Measurements from ENCODE around the gene QRICH2. TPM values are rescaled to one million over a fixed set of nuclear protein-coding genes. Genes with fewer than 3 reads are reported as not detected.

Gene QRICH2
- total and polyA plus RNA-seq, 10 of the 15 experiments (the other 5 are each of a cell fraction or from before 2014, with no cell fraction given): 0.04 to 0.72 (median 0.25) TPM

GRCh38 chr17:76234354-76234679, 73.8 kb downstream of the QRICH2 start:
- Histone ChIP-seq H4K20me1 (ENCODE audit: control insufficient read depth, insufficient read depth) (no peaks in the 10 kb centered on the region), H3K9me3 (replicated peaks; ENCODE audit: control insufficient read depth, insufficient read depth, low read length) (no peaks in the 10 kb centered on the region), H3K9ac (ENCODE audit: control insufficient read depth, insufficient read depth, low read length) (no peak overlapping the region), H3K4me2 (ENCODE audit: control insufficient read depth, insufficient read depth) (peak overlapping the region; percentile 66; the same call in 1 of the 2 replicates), H2AFZ (ENCODE audit: control insufficient read depth, low read depth, low read length) (peak overlapping the region; percentile 2; the same call in 1 of the 2 replicates), H3K27ac (ENCODE audit: control insufficient read depth, insufficient read depth) (no peak overlapping the region; the same call in 1 of the 2 replicates), H3K27me3 (replicated peaks in 1 of 2; ENCODE audit: control insufficient read depth in 2 of 2, insufficient read depth in 2 of 2, low read length in 1 of 2) (no peaks in the 10 kb centered on the region), H3K4me1 (ENCODE audit: control insufficient read depth, insufficient read depth, low read length) (peaks cover 9% of the 10 kb centered on the region), H3K4me3 (no peak overlapping the region), H3K79me2 (ENCODE audit: control insufficient read depth, insufficient read depth, low read length) (no peaks in the 10 kb centered on the region), H3K36me3 (ENCODE audit: control insufficient read depth in 2 of 2, insufficient read depth in 2 of 2, low read length in 1 of 2) (no peaks in the 10 kb centered on the region)
- ChIA-PET SMC1A (ENCODE audit: uncharacterized antibody, unreplicated experiment) (interaction anchor here (0.9 to 3.4 kb wide), 14 partner anchors 10 to 113 kb away, joined by 3 to 13 read pairs (median 4); no protein-coding TSS in a partner anchor), POLR2A (interaction anchor here (1.3 to 2.5 kb wide), 5 partner anchors 12 to 45 kb away, joined by 4 to 20 read pairs (median 5); partner anchors contain the start of gene UBALD2), CTCF (interaction anchor here (0.7 to 1.7 kb wide), 6 partner anchors 12 to 55 kb away, joined by 3 to 7 read pairs (median 4); no protein-coding TSS in a partner anchor), RAD21 (ENCODE audit: unreplicated experiment) (interaction anchor here (0.9 to 2.2 kb wide), 5 partner anchors 12 to 51 kb away, joined by 3 to 19 read pairs (median 8); no protein-coding TSS in a partner anchor)
- in situ Hi-C loops (cut with MboI): no loop called here
- ATAC-seq (peak; percentile 95), DNase-seq (ENCODE audit: low read depth, low spot score) (peak; percentile 51), FAIRE-seq (peak; percentile 78)
- intact Hi-C loops (cut with micrococcal nuclease; ENCODE audit: unreplicated experiment): loop anchor here (5.0 kb wide), 1 partner anchor 33 kb away; the partner anchor contains the start of gene UBALD2
- BruUV-seq (replicated peaks): no TSS peak
- 2% methylated on average over 5 of the region's 5 CpGs for WGBS (ENCODE audit: insufficient coverage, insufficient replicate concordance, low lambda C conversion rate, missing lambda C conversion rate)
- TF ChIP-seq HSF1 (IDR thresholded peaks at IDR 0.05; ENCODE audit: low read depth, low read length): no peak
- TF ChIP-seq FOXK2 (IDR thresholded peaks at IDR 0.05): no peak
- TF ChIP-seq POLR2AphosphoS2 (IDR thresholded peaks at IDR 0.05; ENCODE audit: low read depth, low read length): no peak
- TF ChIP-seq ZNF217 (IDR thresholded peaks at IDR 0.05): no peak
- no peak for TF ChIP-seq WRNIP1 (IDR thresholded peaks at IDR 0.05; ENCODE audit: borderline replicate concordance, low read depth, low read length)
- no peak for TF ChIP-seq TARDBP (IDR thresholded peaks at IDR 0.05; ENCODE audit: borderline replicate concordance)
- no peak for TF ChIP-seq USF2 (IDR thresholded peaks at IDR 0.05; ENCODE audit: borderline replicate concordance, low read depth, low read length)
- no peak for TF ChIP-seq BCL11A (IDR thresholded peaks at IDR 0.05; ENCODE audit: low read depth, low read length)
- TF ChIP-seq DPF2 (IDR thresholded peaks at IDR 0.05): peak; percentile 86
- TF ChIP-seq BRCA1 (IDR thresholded peaks at IDR 0.05; ENCODE audit: low read depth, low read length): no peak
- no peak for TF ChIP-seq CEBPZ (IDR thresholded peaks at IDR 0.05; ENCODE audit: low read depth, low read length)
- no peak for TF ChIP-seq CTCF (IDR thresholded peaks at IDR 0.05 in 2 of 3, conservative IDR thresholded peaks at IDR 0.05 in 1 of 3; ENCODE audit: control insufficient read depth in 2 of 3, extremely low read depth in 1 of 3, insufficient read depth in 1 of 3, low read depth in 3 of 3, low read length in 3 of 3)
- peak; percentile 99 for TF ChIP-seq BACH1 (IDR thresholded peaks at IDR 0.05; ENCODE audit: borderline replicate concordance)
- no peak for TF ChIP-seq RELA (IDR thresholded peaks at IDR 0.05; ENCODE audit: borderline replicate concordance, partially characterized antibody)
- no peak for TF ChIP-seq CEBPB (IDR thresholded peaks at IDR 0.05; ENCODE audit: borderline replicate concordance in 1 of 2, low read depth in 2 of 2, low read length in 2 of 2)
- TF ChIP-seq TAF1 (IDR thresholded peaks at IDR 0.05; ENCODE audit: borderline replicate concordance, low read depth, low read length): no peak
